Nephron progenitor cell (in vitro differentiated cells): ENCODE results near the gene HNRNPAB.
"Not testable (repeated sequence)": the region's sequence is repeated elsewhere in the genome, so short reads cannot be mapped to it uniquely, and the experiment has no call there.

Source experiments
- DNase-seq: peaks from one replicate; pipeline ENCODE4 v3.0.0; 2021
- H3K27ac Mint-ChIP-seq: 2 replicates; pipeline ENCODE4 v1.8.0; 2021; ENCODE audit warnings: mild to moderate bottlenecking, moderate library complexity, mixed read lengths
- H3K27me3 Mint-ChIP-seq: 2 replicates; pipeline ENCODE4 v1.8.0; 2021; ENCODE audit warnings: mild to moderate bottlenecking, low read depth, mixed read lengths; ENCODE audit not compliant: poor library complexity
- H3K36me3 Mint-ChIP-seq: 2 replicates; pipeline ENCODE4 v1.8.0; 2021; ENCODE audit warnings: low read depth, mixed read lengths
- H3K4me1 Mint-ChIP-seq: 2 replicates; pipeline ENCODE4 v1.8.0; 2021; ENCODE audit warnings: mixed read lengths
- H3K4me3 Mint-ChIP-seq: 2 replicates; pipeline ENCODE4 v1.8.0; 2021; ENCODE audit warnings: mild to moderate bottlenecking, moderate library complexity, mixed read lengths
- H3K9me3 Mint-ChIP-seq: 2 replicates; pipeline ENCODE4 v1.8.0; 2021; ENCODE audit warnings: mild to moderate bottlenecking, moderate library complexity, mixed read lengths
- TF ChIP-seq, protein P1 (sequence below): fragments of 200-600 bp; sonication (generic); IDR thresholded peaks from 2 replicates; pipeline ENCODE4 v1.5.0; 2021; ENCODE audit warnings: antibody characterized with exemption

The HNRNPAB gene

DNA sequence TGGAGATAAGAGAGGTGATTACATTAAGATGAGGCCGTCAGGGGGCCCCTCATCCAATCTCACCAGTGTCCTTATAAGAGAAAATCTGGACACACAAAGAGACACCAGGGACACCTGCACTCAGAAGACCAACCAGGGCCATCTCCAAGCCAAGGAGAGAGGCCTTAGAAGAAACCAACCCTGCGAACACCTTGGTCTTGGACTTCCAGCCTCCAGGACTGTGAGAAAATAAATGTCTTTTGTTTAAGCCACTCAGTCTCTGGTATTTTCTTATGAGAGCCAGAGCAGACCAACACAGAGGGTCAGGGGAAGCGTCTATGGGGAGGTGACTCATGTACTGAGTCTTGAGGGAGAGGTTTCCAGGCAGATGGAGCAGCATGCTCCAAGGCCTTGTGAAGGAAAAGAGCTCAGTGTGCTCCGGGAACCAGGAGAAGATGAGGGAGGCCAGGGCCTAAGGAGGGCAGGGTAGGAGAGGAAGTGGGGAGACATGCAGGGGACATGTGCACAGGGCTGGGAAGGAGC lies 22.9 kb downstream of the HNRNPAB start:
- peaks cover 68% of the 10 kb centered on the region for H3K36me3 Mint-ChIP-seq

DNA sequence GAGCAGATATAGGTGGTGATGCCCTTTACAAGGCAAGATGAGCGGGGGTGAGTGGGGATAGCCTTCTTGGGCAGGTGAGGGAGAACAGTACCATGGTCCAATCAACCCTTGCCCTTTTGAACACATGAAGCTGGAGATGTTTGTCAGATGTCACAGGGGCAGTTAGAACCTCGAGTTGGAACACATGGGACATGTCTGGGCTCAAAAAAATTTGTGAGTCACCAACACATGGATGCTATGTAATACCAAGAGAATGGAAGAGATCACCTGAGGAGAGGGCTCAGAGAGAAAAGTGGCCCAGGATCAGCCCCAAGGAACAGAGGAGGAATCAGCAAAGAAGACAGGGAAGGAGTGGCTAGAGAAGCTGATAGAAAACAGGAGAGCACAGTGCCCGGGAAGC lies 23.6 kb downstream of the HNRNPAB start:
- peaks cover 66% of the 10 kb centered on the region for H3K36me3 Mint-ChIP-seq
- TF ChIP-seq, protein P1, sequence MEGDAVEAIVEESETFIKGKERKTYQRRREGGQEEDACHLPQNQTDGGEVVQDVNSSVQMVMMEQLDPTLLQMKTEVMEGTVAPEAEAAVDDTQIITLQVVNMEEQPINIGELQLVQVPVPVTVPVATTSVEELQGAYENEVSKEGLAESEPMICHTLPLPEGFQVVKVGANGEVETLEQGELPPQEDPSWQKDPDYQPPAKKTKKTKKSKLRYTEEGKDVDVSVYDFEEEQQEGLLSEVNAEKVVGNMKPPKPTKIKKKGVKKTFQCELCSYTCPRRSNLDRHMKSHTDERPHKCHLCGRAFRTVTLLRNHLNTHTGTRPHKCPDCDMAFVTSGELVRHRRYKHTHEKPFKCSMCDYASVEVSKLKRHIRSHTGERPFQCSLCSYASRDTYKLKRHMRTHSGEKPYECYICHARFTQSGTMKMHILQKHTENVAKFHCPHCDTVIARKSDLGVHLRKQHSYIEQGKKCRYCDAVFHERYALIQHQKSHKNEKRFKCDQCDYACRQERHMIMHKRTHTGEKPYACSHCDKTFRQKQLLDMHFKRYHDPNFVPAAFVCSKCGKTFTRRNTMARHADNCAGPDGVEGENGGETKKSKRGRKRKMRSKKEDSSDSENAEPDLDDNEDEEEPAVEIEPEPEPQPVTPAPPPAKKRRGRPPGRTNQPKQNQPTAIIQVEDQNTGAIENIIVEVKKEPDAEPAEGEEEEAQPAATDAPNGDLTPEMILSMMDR: no peak
- no peak for DNase-seq
- H3K27ac Mint-ChIP-seq: peak overlapping the region; percentile 70
- no peak overlapping the region for H3K4me3 Mint-ChIP-seq
- H3K9me3 Mint-ChIP-seq: no peaks in the 10 kb centered on the region
- H3K27me3 Mint-ChIP-seq: no peaks in the 10 kb centered on the region
- peaks cover 47% of the 10 kb centered on the region for H3K4me1 Mint-ChIP-seq

More for the DNA sequence above, 22.9 kb downstream of the HNRNPAB start:
- H3K27me3 Mint-ChIP-seq: no peaks in the 10 kb centered on the region
- no peaks in the 10 kb centered on the region for H3K9me3 Mint-ChIP-seq
- peak overlapping the region; percentile 70 for H3K27ac Mint-ChIP-seq
- no peak overlapping the region for H3K4me3 Mint-ChIP-seq
- TF ChIP-seq, protein P1: no peak
- peaks cover 48% of the 10 kb centered on the region for H3K4me1 Mint-ChIP-seq
- no peak for DNase-seq

DNA sequence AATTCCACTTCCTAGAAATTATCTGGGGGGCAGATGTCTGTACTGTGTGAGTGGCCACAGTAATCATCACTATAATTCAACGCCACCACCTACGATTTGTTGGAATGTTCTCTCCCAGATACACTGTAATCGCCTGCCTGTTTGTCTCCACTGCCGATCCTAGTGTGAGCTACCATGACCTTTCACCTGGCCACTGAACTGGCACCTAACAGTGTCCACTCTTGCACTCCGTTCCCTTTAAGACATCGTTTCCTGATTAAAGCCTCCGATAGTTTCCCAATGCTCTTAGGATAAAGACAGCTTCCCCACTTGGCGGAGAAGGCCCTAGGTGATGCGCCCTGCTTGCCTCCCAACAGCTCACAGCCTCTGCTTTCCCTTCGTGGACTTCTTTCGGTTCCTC lies 24.3 kb downstream of the HNRNPAB start:
- Mint-ChIP-seq H3K27me3 (no peaks in the 10 kb centered on the region), H3K4me3 (no peak overlapping the region), H3K27ac (no peak overlapping the region), H3K36me3 (peaks cover 62% of the 10 kb centered on the region), H3K9me3 (no peaks in the 10 kb centered on the region), H3K4me1 (peaks cover 40% of the 10 kb centered on the region)
- DNase-seq: no peak
- TF ChIP-seq, protein P1: no peak

DNA sequence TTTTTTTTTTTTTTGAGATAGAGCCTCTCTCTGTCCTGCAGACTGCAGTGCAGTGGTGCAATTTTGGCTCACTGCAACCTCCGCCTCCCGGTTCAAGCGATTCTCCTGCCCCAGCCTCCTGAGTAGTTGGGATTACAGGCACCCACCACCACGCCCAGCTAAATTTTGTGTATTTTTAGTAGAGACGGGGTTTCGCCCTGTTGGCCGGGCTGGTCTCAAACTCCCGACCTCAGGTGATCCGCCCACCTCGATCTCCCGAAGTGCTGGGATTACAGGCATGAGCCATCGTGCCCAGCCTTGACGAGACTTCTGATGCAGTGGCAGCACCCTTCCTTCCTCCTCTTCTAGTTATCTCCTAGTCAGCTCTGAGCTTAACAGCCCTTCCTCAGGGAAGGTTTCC lies 24.8 kb downstream of the HNRNPAB start:
- H3K4me3 Mint-ChIP-seq, H3K9me3 Mint-ChIP-seq, H3K27me3 Mint-ChIP-seq, DNase-seq: not testable (repeated sequence)
- Mint-ChIP-seq H3K27ac (peak overlapping the region; percentile 26), H3K4me1 (peaks cover 35% of the 10 kb centered on the region), H3K36me3 (peaks cover 62% of the 10 kb centered on the region)

DNA sequence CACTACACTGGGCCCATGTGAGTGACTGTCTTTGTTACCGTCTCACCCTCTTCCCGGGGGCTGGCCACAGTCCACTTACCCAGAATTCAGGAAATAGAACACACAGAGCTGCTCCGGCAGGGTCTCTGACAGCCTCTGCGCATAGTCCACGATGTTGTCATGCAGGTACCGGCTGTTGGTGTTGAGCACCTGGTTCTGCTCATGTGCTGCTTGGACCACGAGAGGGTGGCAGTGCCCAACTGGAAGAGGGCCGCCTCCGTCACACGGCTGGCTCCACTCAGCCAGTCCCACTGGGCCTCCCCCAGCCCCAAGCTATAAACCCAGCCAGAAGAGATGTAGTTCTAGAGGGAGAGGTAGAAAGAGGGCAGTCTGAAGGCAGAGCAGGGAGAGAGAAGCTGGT lies 25.5 kb downstream of the HNRNPAB start:
- Mint-ChIP-seq H3K36me3 (peaks cover 59% of the 10 kb centered on the region), H3K9me3 (no peaks in the 10 kb centered on the region), H3K4me1 (peaks cover 33% of the 10 kb centered on the region), H3K27ac (no peak overlapping the region), H3K4me3 (peak overlapping the region; percentile 68), H3K27me3 (peaks cover 8% of the 10 kb centered on the region)
- DNase-seq: no peak
- TF ChIP-seq, protein P1: no peak

DNA sequence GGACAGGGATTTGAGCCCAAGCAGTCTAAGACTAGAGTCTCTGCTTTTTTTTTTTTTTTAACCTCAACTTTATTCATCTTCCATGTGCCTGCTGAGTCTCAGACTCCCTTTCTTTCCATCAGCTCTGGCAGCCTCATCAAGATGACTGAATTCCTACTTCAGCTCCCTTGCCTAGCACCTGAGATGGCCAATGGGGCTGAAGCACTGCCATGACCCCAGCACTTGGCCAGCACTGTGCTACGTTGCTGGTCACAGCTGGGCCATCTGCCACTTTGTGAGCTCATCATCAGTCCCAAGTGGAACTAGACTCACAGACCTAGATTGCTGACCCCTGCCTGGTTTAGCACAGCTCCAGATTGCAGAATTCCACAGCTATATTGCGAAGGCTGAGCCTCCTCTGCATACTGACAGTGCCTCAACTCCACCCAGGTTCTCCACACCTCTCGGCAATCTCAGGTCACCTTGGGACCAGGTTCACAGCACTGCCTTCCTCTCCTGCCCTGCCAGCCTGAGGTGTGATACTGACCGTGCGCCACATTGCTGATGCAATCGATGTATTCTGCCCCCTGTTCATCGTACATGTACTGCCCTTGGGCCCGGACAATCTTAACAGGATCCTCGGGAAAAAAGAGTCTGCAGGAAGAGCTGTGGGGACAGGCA lies 26.7 kb downstream of the HNRNPAB start:
- H3K27me3 Mint-ChIP-seq: peaks cover 11% of the 10 kb centered on the region
- no peak for DNase-seq
- peaks cover 50% of the 10 kb centered on the region for H3K36me3 Mint-ChIP-seq
- H3K4me3 Mint-ChIP-seq: peak overlapping the region; percentile 82
- no peaks in the 10 kb centered on the region for H3K9me3 Mint-ChIP-seq
- H3K4me1 Mint-ChIP-seq: peaks cover 34% of the 10 kb centered on the region
- TF ChIP-seq, protein P1: no peak
- no peak overlapping the region for H3K27ac Mint-ChIP-seq
